Measurements from ENCODE around the gene FGGY.

GRCh38 chr1:59549903-59550302 is 253.0 kb downstream of the FGGY start:
- no peak for TF ChIP-seq CTCF (IDR thresholded peaks at IDR 0.05)
- no peak for TF ChIP-seq POLR2A (IDR thresholded peaks at IDR 0.05)
